Kasumi-1 (cell line): Measurements from ENCODE around the gene CHGA.
A peak's percentile ranks its signal among the peaks of the same experiment; 100 is the strongest.

Experiments used
- DNase-seq, 2 experiments: peaks; one replicate each; lab custom pipeline; 2025; lab: John Stamatoyannopoulos, UW

The CHGA gene

GRCh38 chr14:92922883-92923743, at the start of gene CHGA:
CHGA (plus strand) TSS chr14:92923150; CDS start chr14:92923360, 210 bp downstream.
- peak; percentile 4 to 15 for DNase-seq

- DNase-seq, result no peak
Observed at GRCh38 chr14:92874962-92875661, 47.8 kb upstream of the CHGA start.

- DNase-seq, result no peak
Observed at GRCh38 chr14:92877757-92878431, 45.1 kb upstream of the CHGA start.

GRCh38 chr14:92880351-92880750, 42.6 kb upstream of the CHGA start:
- DNase-seq, result no peak

- DNase-seq, result peak; percentile 3 to 17
Observed at GRCh38 chr14:92880851-92881250, 42.1 kb upstream of the CHGA start.

- DNase-seq, result no peak
Observed at GRCh38 chr14:92883066-92883465, 39.9 kb upstream of the CHGA start.

GRCh38 chr14:92884410-92884809, 38.5 kb upstream of the CHGA start:
- DNase-seq, result no peak

- DNase-seq, result no peak
Observed at GRCh38 chr14:92885279-92886061, 37.5 kb upstream of the CHGA start.

- no peak for DNase-seq
Observed at GRCh38 chr14:92886337-92886736, 36.6 kb upstream of the CHGA start.

GRCh38 chr14:92887157-92887556, 35.8 kb upstream of the CHGA start:
- no peak for DNase-seq

- DNase-seq, result no peak
Observed at GRCh38 chr14:92888896-92889295, 34.1 kb upstream of the CHGA start.

GRCh38 chr14:92890830-92891588, 31.9 kb upstream of the CHGA start:
- no peak for DNase-seq

- DNase-seq, result no peak
Observed at GRCh38 chr14:92892589-92892988, 30.4 kb upstream of the CHGA start.

GRCh38 chr14:92895352-92895878, 27.5 kb upstream of the CHGA start:
- no peak for DNase-seq

GRCh38 chr14:92897922-92898565, 24.9 kb upstream of the CHGA start:
- DNase-seq, result no peak

GRCh38 chr14:92898566-92899131, 24.3 kb upstream of the CHGA start:
- no peak for DNase-seq

- no peak for DNase-seq
Observed at GRCh38 chr14:92900660-92901059, 22.3 kb upstream of the CHGA start.

- DNase-seq, result no peak
Observed at GRCh38 chr14:92902191-92902590, 20.8 kb upstream of the CHGA start.

- DNase-seq, result no peak
Observed at GRCh38 chr14:92902726-92903125, 20.2 kb upstream of the CHGA start.

GRCh38 chr14:92903359-92903758, 19.6 kb upstream of the CHGA start:
- no peak for DNase-seq
